GM21737 (cell line): Measurements from ENCODE around the gene CATSPERD.
A peak's percentile ranks its signal among the peaks of the same experiment; 100 is the strongest.
"Not testable (repeated sequence)": the region's sequence is repeated elsewhere in the genome, so short reads cannot be mapped to it uniquely, and the experiment has no call there.

Experiments
- ATAC-seq: cut with Tn5 transposase; IDR thresholded peaks from one replicate; pipeline ENCODE4 v1.9.1; 2021; ENCODE audit warnings: mild to moderate bottlenecking, moderate library complexity; ENCODE audit not compliant: unreplicated experiment

CATSPERD gene

DNA sequence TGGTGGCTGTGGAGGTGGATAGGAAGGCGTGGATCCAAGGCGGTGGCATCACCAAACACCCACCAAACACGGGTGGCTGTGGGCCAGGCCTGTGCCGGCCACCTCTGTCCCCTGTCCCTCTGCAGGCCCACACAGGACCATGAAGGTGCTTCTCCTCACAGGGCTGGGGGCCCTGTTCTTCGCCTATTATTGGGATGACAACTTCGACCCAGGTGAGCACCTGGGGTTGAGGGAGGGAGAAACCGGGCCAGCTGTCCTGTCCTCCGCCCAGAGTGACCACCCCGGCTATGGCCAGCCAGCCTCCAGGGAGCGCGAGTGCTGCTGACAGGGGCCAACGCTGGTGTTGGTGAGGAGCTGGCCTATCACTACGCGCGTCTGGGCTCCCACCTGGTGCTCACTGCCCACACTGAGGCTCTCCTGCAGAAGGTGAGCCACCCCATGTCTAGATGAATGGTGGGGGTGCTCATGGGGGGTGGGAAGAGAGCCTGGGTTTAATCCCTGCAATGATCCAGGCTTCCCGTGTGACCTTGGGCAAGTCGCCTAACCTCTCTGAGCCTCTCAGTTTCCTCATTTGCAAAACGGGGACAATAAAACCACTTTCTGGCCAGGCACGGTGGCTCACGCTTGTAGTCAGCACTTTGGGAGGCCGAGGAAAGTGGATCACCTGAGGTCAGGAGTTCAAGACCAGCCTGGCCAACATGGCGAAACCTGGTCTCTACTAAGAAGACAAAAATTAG is 35.6 kb upstream of the CATSPERD start:
- ATAC-seq, result no peak

GRCh38 chr19:5686326-5686646 is 34.2 kb upstream of the CATSPERD start:
- no peak for ATAC-seq

- ATAC-seq, result peak; percentile 43
Observed at GRCh38 chr19:5686647-5687359, 33.6 kb upstream of the CATSPERD start.

GRCh38 chr19:5687360-5688198 is 32.9 kb upstream of the CATSPERD start:
- ATAC-seq, result no peak

- not testable (repeated sequence) for ATAC-seq
Observed at GRCh38 chr19:5688262-5688881, 32.1 kb upstream of the CATSPERD start.

DNA sequence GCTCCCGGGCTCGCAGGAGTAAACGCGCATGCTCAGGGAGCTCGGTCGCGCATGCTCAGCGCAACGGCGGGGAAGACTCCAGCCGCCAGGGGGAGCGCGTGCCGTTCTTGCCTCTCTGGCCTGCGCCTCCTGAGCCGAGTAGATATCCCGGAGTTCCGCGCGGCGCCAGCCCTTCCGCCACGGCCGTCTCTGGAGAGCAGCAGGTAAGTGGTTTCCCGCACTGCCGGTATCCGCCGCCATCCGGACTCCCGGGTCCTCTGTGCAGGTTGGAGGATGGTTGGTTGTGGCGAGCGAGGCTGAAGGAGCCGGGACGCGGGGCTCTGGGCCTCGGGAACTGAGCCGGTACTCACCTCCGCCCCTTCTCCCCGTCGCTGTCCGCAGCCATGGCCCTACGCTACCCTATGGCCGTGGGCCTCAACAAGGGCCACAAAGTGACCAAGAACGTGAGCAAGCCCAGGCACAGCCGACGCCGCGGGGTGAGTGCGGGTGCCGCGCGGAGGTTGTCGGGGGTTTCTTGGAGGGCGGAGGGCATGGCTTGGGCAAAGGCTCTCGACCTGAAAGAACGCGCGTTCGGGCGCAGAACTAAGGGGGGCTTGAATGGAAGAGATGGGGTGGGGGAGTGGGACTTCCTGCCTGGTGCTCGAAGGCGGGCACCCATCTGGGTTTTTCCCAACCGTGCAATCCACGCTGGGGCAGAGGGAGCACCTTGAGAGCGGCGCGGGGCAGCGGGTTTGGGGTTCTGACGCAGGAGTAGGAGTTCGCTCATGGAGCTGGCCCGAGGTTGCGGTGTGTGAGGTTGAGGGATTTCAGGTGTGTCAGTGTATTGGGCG is 30.1 kb upstream of the CATSPERD start, which contains the start of gene RPL36:
Gene RPL36 (plus strand): TSS at position 171 of the 830 bp plus-strand sequence. CDS start 213 bp downstream, at position 384.
- peak; percentile 49 for ATAC-seq

- ATAC-seq, result no peak
Observed at GRCh38 chr19:5690955-5691821, 29.2 kb upstream of the CATSPERD start.

- ATAC-seq, result no peak
Observed at GRCh38 chr19:5691822-5692722, 28.4 kb upstream of the CATSPERD start.

- ATAC-seq, result no peak
Observed at GRCh38 chr19:5692723-5693194, 27.7 kb upstream of the CATSPERD start.

DNA sequence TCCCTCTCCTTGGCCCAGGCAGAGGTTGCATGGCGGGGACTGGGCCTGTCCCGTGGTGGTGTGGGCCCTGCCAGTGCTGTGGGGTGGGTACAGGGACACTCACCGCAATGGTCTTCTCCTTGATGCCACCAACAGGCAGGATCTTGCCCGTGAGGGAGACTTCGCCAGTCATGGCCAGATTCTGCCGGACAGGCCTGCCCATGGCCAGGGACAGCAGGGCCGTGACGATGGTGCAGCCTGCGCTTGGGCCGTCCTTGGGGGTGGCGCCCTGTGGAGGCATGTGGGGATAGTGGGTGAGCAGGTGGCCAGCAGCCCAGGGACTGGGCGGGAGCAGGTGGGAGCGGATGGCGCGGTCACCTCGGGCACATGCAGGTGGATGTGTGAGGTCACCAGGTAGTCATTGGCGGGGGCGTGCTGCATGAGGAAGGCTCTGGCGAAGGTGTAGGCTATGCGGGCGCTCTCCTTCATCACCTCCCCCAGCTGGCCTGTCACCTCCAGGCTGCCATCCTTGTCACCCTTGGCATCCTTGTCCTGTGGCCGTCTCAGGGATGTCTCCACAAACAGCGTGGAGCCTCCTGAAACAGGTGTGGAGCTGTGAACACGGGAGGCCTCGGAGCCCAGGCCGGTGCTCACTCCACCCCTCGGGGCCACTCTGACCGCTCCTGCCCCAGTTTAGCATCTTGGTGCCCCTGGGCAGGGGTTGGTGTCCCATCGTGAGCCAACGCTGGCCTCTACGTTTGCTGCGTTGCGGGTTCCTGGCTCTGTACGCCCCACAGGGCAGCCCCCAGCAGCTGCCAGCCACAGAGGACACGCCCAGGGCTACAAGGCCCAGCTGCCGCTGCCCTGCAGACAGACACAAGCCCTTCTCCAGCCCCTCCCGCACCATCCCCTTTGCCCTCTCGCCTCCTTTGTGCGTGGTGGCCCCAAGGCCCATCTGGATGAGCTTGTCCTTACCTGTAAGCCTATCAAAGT is 27.0 kb upstream of the CATSPERD start:
- no peak for ATAC-seq

DNA sequence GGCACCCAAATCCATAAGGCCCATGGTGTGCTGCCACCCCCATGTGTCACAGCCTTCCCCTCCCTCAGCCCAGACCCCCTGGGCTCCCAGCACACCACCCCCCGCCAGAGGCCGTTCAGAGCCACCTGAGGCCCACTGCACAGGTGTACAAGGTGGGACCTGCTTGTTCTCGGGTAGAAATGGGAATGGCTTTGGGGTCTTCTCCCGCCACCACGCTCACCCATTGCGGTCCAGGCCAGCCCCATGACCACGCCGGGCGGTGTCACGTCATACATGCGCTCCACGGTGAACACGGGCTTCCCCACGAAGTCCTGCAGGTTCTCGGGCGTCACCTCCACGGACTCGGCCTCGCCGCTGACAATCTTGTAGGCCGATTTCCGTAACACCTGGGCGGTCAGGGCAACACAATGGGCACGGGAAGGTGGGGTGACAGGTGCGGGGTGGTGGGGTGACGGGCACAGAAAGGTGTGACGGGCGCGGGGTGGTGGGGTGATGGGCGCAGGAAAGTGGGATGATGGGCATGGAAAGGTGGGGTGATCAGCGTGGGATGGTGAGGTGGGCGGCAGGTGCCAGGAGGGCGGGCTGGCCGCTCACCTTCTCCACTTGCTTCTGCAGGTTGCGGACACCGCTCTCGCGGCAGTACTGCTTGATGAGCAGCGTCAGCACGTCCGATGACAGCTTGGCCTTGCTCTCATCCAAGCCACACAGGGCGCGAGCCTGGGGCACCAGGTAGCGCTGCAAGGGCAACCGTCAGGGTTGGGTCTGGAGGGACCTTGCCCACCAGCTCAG is 26.1 kb upstream of the CATSPERD start:
- ATAC-seq, result no peak

DNA sequence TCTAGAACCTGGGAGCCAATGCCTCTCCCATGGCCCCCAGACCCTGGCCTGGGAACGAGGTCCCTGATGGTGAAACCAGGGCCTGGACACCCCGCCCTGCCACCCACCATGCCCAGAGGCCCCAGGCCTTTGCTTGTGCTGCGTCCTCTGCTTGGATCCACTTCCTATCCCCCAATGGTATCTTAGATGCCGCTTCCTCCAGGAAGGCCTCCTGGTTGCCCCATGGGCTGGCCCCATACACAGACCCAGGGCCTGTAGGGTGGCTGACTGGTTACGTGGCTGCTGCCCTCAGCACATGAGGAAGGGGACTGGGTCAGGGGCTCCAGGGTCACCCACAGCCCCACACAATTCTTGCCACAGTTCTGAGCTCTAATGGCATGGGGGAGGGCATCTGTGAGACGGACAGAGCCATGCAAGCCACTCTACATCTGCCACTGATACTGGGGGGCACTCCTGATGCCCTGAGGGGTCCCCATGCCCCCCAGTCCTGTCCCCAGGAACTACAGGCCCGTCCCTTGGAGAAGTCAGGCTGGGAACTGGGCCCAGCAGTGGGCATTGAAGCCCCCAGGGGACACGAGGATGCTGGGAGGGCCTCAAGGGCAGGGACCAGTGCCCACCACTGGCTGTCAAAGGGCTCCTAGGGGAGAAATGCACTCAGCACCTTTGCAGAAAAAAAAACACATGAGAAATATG is 25.3 kb upstream of the CATSPERD start:
- ATAC-seq, result no peak

DNA sequence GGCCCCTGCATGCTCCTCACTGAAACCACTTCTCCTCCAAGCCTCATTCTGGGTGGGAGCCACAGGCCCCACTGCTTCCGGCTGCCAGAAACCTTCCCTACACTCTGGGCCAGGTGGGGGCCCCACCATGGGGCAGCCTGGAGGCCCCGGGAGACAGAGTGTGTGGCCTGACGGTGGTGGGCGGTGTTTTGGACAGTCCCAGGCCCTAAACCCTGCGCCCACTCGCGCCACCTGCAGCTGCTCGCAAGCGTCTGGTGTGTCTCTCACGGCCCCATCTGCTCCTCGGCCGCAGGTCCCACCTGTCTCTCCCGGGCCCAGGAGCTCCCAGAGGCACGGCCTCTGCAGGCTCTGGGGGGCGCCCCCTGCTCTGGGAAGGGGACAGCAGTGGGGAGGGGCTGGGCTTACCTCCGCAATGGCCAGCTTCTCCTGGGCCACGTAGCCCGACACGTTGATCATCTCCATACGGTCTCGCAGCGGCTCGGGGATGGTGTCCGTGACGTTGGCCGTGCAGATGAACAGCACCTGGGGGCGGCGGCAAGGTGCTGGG is 24.7 kb upstream of the CATSPERD start:
- ATAC-seq, result no peak

DNA sequence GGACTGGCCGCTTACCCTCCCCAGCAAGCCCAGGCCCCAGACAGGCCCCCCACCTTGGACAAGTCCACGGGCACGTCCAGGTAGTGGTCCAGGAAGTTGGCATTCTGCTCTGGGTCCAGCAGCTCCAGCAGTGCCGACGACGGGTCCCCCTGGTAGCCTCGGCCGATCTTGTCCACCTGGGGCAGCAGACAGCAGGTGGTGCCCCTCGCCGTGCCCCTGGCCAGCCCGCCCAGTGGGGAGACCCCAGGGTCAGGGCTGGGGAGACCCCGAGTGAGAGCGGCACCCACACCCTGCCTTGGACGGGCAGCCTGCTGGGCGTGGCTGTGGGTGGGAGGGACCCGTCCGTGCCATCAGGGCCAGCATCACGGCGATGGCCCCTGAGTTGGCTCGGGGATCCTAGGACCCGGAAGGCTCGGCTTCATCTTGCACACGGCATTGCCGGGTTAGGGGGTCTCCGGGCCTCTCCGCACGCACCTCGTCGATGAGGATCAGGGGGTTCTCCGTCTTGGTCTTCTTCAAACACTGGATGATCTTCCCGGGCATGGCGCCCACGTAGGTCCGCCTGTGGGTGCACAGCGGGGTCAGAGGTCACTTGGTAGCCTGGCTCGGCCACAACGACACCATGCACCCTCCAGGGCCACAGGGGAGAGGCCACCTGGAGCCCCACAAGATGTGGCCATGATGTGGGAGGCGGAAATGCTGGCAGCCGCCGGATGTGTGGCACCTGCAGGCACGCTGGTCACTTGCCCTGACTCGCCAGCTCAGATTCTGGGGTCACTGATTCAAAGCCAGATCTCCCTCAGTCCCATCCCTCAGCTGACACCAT is 24.0 kb upstream of the CATSPERD start:
- ATAC-seq, result no peak
